HepG2 (cell line): ENCODE data around the gene SPRED2. TPM values are rescaled to one million over a fixed set of nuclear protein-coding genes. Genes with fewer than 3 reads are reported as not detected.

Experiments
- ATF2 ChIP-seq: sonication (generic); formaldehyde crosslinking; IDR thresholded peaks from 2 replicates; pipeline ENCODE4 v1.4.0; 2020; ENCODE audit warnings: missing genetic modification reagents
- ATM ChIP-seq: fragments of 450-650 bp; IDR thresholded peaks from 2 replicates; pipeline ENCODE4 v1.7.1; 2017; ENCODE audit warnings: mild to moderate bottlenecking, borderline replicate concordance
- DPF2 ChIP-seq: sonication (generic); formaldehyde crosslinking; IDR thresholded peaks from 2 replicates; pipeline ENCODE4 v1.4.0; 2020; ENCODE audit warnings: mild to moderate bottlenecking, low read depth, missing genetic modification reagents, borderline replicate concordance
- GMEB1 ChIP-seq: sonication (generic); formaldehyde crosslinking; IDR thresholded peaks from 2 replicates; pipeline ENCODE4 v1.5.1; 2020; ENCODE audit warnings: missing genetic modification reagents, mild to moderate bottlenecking, borderline replicate concordance
- HNF1A ChIP-seq, 2 experiments: sonication (generic) in 1 of 2; formaldehyde crosslinking in 1 of 2; IDR thresholded peaks; 2 replicates each; pipeline versions ENCODE4 v1.4.0 to v1.6.1; 2016 to 2020; ENCODE audit warnings: borderline replicate concordance in 1 of 2, low read depth in 1 of 2, mild to moderate bottlenecking in 1 of 2, missing genetic modification reagents in 1 of 2
- HNF4A ChIP-seq: sonication (generic); formaldehyde crosslinking; IDR thresholded peaks from 2 replicates; pipeline ENCODE4 v1.4.0; 2020; ENCODE audit warnings: missing genetic modification reagents
- HOMEZ ChIP-seq: IDR thresholded peaks from 2 replicates; pipeline ENCODE4 v1.6.1; 2016; ENCODE audit warnings: low read depth
- KDM2A ChIP-seq: sonication (generic); formaldehyde crosslinking; IDR thresholded peaks from 2 replicates; pipeline ENCODE4 v1.4.0; 2020; ENCODE audit warnings: low read depth, missing genetic modification reagents, borderline replicate concordance
- KLF6 ChIP-seq: IDR thresholded peaks from 2 replicates; pipeline ENCODE4 v1.8.0; 2016; ENCODE audit warnings: missing biosample characterization, missing genetic modification reagents
- MAX ChIP-seq: IDR thresholded peaks from 2 replicates; pipeline ENCODE4 v1.6.1; 2012; ENCODE audit warnings: inconsistent platforms
- MIER2 ChIP-seq: IDR thresholded peaks from 2 replicates; pipeline ENCODE4 v1.6.1; 2016; ENCODE audit warnings: missing biosample characterization, missing genetic modification reagents
- MTF2 ChIP-seq: sonication (generic); formaldehyde crosslinking; IDR thresholded peaks from 2 replicates; pipeline ENCODE4 v1.5.0; 2020; ENCODE audit warnings: missing genetic modification reagents, borderline replicate concordance
- MXI1 ChIP-seq: IDR thresholded peaks from 3 replicates; pipeline ENCODE4 v1.6.1; 2012; ENCODE audit warnings: low read depth, low read length, inconsistent platforms, borderline replicate concordance
- PTBP1 ChIP-seq: fragments of 200-400 bp; formaldehyde crosslinking; IDR thresholded peaks from 2 replicates; pipeline ENCODE4 v1.6.1; 2018; ENCODE audit warnings: low read length, low read depth; ENCODE audit not compliant: poor library complexity, severe bottlenecking
- SP5 ChIP-seq: IDR thresholded peaks from 2 replicates; pipeline ENCODE4 v1.6.1; 2016; ENCODE audit warnings: low read depth, borderline replicate concordance
- TMF1 ChIP-seq: sonication (generic); formaldehyde crosslinking; IDR thresholded peaks from 2 replicates; pipeline ENCODE4 v1.8.1; 2022; ENCODE audit warnings: low read depth, missing genetic modification reagents
- ZSCAN21 ChIP-seq: sonication (generic); formaldehyde crosslinking; IDR thresholded peaks from 2 replicates; pipeline ENCODE4 v1.8.0; 2022; ENCODE audit warnings: mild to moderate bottlenecking, missing genetic modification reagents, moderate library complexity, borderline replicate concordance
- polyA plus RNA-seq, 8 experiments: library from polyadenylated mRNA; depleted of rRNA in 3 of 8; stranded (reverse) in 7 of 8; unstranded in 1 of 8; fragments of >200 nt; fragmentation: Illumina TruSeq in 4 of 8; extraction: Trizol in 4 of 8; gene quantifications; 2 replicates each; pipeline versions ENCODE4 v1.2.1 to v1.2.3, GENCODE V29; 2011 to 2016; ENCODE audit warnings: low read depth in 4 of 8, missing spikeins in 1 of 8, mixed read lengths in 1 of 8; ENCODE audit not compliant: insufficient read depth in 1 of 8
- total RNA-seq, 5 experiments: library from RNA; depleted of rRNA; stranded (reverse); fragments of >200 nt; fragmentation: Illumina TruSeq; extraction: Trizol; gene quantifications; 2 replicates each; pipeline ENCODE4 v1.2.3, GENCODE V29; 2016; ENCODE audit warnings: low read depth in 1 of 5

The SPRED2 gene
- total and polyA plus RNA-seq, 2 of the 13 experiments (the other 11 are each of a cell fraction or from before 2014, with no cell fraction given) = 13.0 to 37.0 TPM

- TF ChIP-seq HNF1A (IDR thresholded peaks at IDR 0.05; ENCODE audit: low read depth) (peak; percentile 88), HNF1A (CRISPR knock-in tag; IDR thresholded peaks at IDR 0.05; ENCODE audit: borderline replicate concordance) (peak; percentile 93), HNF4A (peak; percentile 100), SP5 (CRISPR knock-in tag) (peak; percentile 84), PTBP1 (no peak), MXI1 (peak; percentile 71; the same call in 2 of the 3 replicates), KLF6 (peak; percentile 92), MTF2 (CRISPR knock-in tag) (no peak), ATM (no peak; the same call in 1 of the 2 replicates), HOMEZ (CRISPR knock-in tag) (peak; percentile 98), TMF1 (CRISPR knock-in tag) (no peak), MAX (peak; percentile 68), KDM2A (CRISPR knock-in tag) (no peak), ZSCAN21 (CRISPR knock-in tag) (peak; percentile 75; the same call in 1 of the 2 replicates), ATF2 (peak; percentile 98), MIER2 (CRISPR knock-in tag) (peak; percentile 90), GMEB1 (CRISPR knock-in tag) (peak; percentile 58; the same call in 1 of the 2 replicates), DPF2 (peak; percentile 100)
Observed at GRCh38 chr2:65373365-65373918, 59.0 kb downstream of the SPRED2 start (continued).
